Measurements from ENCODE around the gene ZNF710. TPM values are rescaled to one million over a fixed set of nuclear protein-coding genes. Genes with fewer than 3 reads are reported as not detected.

The ZNF710 gene
- total and polyA plus RNA-seq, 2 of the 8 experiments (the other 6 are each of a cell fraction or from before 2014, with no cell fraction given) = 10.5 to 24.0 TPM

GRCh38 chr15:90035095-90035839 lies 34.1 kb downstream of the ZNF710 start (continued):
- no peak for TF ChIP-seq CTCF (IDR thresholded peaks at IDR 0.05; ENCODE audit: control extremely low read depth in 1 of 3, insufficient read depth in 1 of 3, low read depth in 1 of 3, low read length in 3 of 3)
- TF ChIP-seq TAF7 (optimal IDR thresholded peaks at IDR 0.05; ENCODE audit: borderline replicate concordance, low read depth, low read length) = no peak

All from H1 (cell line).